Mucosa of stomach (tissue), 1 donor: Measurements from ENCODE around the gene CASD1.

Experiments
- H3K27me3 ChIP-seq: one replicate; pipeline ENCODE4 v1.7.0; 2013; ENCODE audit warnings: mild to moderate bottlenecking, low read length; ENCODE audit not compliant: control insufficient read depth, insufficient read depth
- H3K36me3 ChIP-seq: one replicate; pipeline ENCODE4 v1.7.0; 2013; ENCODE audit warnings: low read length; ENCODE audit not compliant: control insufficient read depth, insufficient read depth
- H3K4me1 ChIP-seq: one replicate; pipeline ENCODE4 v1.7.0; 2013; ENCODE audit warnings: mild to moderate bottlenecking, low read length; ENCODE audit not compliant: control insufficient read depth, insufficient read depth
- H3K4me3 ChIP-seq: one replicate; pipeline ENCODE4 v1.7.0; 2013; ENCODE audit warnings: low read length
- H3K9ac ChIP-seq: one replicate; pipeline ENCODE4 v1.7.0; 2013; ENCODE audit warnings: mild to moderate bottlenecking, low read length, moderate library complexity
- H3K9me3 ChIP-seq: one replicate; pipeline ENCODE4 v1.7.0; 2013; ENCODE audit warnings: mild to moderate bottlenecking, low read length, moderate library complexity; ENCODE audit not compliant: control insufficient read depth
- donor health status: Pancreatic carcinoma.

The CASD1 gene

DNA sequence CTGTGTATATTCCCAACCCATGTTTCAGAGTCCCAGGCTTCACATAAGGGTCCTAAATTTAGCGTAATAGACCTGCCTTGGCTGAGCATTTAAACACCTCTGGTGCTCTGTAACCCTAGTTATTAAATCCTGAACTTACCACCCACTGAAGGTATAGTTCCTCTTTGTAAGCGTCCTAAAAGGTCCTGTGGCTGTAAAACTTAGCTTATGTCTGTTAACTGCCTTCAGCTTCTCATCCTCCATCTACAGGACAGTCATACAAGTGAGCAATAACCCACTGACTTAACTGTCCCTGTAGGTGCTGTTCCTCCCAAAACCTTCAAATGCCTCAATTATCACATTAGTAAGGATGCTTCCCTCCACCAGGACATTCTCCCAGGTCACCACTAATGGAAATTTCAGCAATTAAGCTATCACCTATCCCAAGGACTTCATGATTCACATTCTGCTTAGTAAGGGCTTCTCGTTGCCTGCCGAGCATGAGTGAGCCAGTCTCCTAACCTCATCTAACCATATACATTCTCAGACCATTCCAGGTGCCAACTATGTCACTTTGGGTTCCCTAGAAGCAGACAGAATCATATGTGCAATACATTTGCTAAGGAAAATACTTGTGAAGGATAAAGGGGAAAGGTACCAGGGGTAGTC lies 55.8 kb downstream of the CASD1 start:
- Histone ChIP-seq H3K27me3 (no peaks in the 10 kb centered on the region), H3K36me3 (no peaks in the 10 kb centered on the region), H3K4me3 (no peak overlapping the region), H3K9me3 (no peaks in the 10 kb centered on the region), H3K9ac (no peak overlapping the region), H3K4me1 (no peaks in the 10 kb centered on the region)

DNA sequence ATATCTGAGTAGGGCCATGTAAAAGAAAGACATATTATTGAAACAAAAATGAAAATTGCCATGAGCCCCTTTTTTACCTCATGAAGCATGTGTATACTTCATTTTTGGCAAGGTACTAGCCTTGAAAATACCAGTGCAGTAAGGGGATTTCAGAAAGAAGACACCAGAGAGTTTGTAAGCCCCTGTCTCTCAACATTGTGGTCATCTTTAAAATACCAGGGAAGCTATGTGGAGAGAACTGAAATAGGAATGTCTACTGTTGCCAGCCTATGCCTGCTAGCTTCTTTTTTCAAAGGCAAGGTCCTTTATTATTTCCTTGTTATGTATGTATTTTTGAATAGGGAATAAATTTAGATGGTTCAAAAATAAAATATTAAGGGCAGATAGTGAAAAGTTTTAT lies 57.8 kb downstream of the CASD1 start:
- H3K9ac ChIP-seq: no peak overlapping the region
- no peak overlapping the region for H3K4me3 ChIP-seq
- H3K27me3 ChIP-seq: no peaks in the 10 kb centered on the region
- no peaks in the 10 kb centered on the region for H3K4me1 ChIP-seq
- no peaks in the 10 kb centered on the region for H3K36me3 ChIP-seq
- no peaks in the 10 kb centered on the region for H3K9me3 ChIP-seq

- no peak overlapping the region for H3K4me3 ChIP-seq
- H3K27me3 ChIP-seq: no peaks in the 10 kb centered on the region
- H3K9me3 ChIP-seq: no peaks in the 10 kb centered on the region
- no peak overlapping the region for H3K9ac ChIP-seq
- no peaks in the 10 kb centered on the region for H3K4me1 ChIP-seq
- no peaks in the 10 kb centered on the region for H3K36me3 ChIP-seq
Measured at GRCh38 chr7:94571816-94572215, 62.2 kb downstream of the CASD1 start.

DNA sequence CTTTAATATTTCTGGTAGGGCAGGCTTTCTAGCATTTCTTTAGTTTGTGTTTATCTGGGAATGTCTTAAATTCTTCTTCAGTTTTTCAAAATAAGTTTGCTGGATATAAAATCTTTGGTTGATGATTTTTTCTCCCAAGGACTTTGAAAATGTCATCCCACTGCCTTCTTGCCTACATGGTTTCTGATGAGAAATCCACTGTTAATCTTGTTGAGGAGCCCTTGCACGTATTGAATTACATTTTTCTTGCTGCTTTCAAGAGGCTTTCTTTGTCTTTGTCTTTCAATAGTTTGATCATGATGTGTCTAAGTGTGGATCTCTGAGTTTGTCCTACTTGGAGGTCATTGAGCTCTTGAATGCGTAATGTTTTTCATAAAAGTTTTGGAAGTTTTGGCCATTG lies 66.0 kb downstream of the CASD1 start:
- Histone ChIP-seq H3K36me3 (no peaks in the 10 kb centered on the region), H3K4me1 (no peaks in the 10 kb centered on the region), H3K27me3 (no peaks in the 10 kb centered on the region), H3K9ac (no peak overlapping the region), H3K4me3 (no peak overlapping the region), H3K9me3 (no peaks in the 10 kb centered on the region)

GRCh38 chr7:94576316-94576715 lies 66.7 kb downstream of the CASD1 start:
- Histone ChIP-seq H3K4me3 (no peak overlapping the region), H3K9me3 (no peaks in the 10 kb centered on the region), H3K36me3 (no peaks in the 10 kb centered on the region), H3K4me1 (no peaks in the 10 kb centered on the region), H3K27me3 (no peaks in the 10 kb centered on the region), H3K9ac (no peak overlapping the region)

- no peaks in the 10 kb centered on the region for H3K4me1 ChIP-seq
- H3K36me3 ChIP-seq: no peaks in the 10 kb centered on the region
- H3K4me3 ChIP-seq: no peak overlapping the region
- H3K9ac ChIP-seq: no peak overlapping the region
- no peaks in the 10 kb centered on the region for H3K27me3 ChIP-seq
- H3K9me3 ChIP-seq: no peaks in the 10 kb centered on the region
Measured at GRCh38 chr7:94577357-94577756, 67.7 kb downstream of the CASD1 start.

- Histone ChIP-seq H3K9me3 (no peaks in the 10 kb centered on the region), H3K9ac (no peak overlapping the region), H3K27me3 (no peaks in the 10 kb centered on the region), H3K36me3 (no peaks in the 10 kb centered on the region), H3K4me3 (no peak overlapping the region), H3K4me1 (no peaks in the 10 kb centered on the region)
Measured at GRCh38 chr7:94578614-94579013, 69.0 kb downstream of the CASD1 start.

DNA sequence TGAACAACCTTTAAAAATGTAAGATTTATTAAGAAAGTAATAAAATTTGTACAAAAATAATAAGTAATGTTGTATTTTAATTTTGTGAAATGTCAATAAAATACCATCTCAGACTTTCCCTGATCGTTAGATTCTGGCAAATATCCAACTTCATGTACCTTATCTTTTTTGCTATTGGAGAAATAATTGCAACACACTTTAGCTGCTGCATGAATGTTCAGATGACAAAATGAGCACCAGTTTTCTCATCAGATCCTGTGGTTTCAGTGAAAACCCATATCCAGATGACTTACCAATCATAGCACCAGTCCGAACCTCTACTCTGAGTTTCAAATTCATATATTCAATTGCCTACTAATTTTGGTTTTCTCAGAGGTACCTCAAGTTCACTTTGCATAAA lies 69.9 kb downstream of the CASD1 start:
- Histone ChIP-seq H3K27me3 (no peaks in the 10 kb centered on the region), H3K9ac (no peak overlapping the region), H3K9me3 (no peaks in the 10 kb centered on the region), H3K36me3 (no peaks in the 10 kb centered on the region), H3K4me3 (no peak overlapping the region), H3K4me1 (no peaks in the 10 kb centered on the region)

DNA sequence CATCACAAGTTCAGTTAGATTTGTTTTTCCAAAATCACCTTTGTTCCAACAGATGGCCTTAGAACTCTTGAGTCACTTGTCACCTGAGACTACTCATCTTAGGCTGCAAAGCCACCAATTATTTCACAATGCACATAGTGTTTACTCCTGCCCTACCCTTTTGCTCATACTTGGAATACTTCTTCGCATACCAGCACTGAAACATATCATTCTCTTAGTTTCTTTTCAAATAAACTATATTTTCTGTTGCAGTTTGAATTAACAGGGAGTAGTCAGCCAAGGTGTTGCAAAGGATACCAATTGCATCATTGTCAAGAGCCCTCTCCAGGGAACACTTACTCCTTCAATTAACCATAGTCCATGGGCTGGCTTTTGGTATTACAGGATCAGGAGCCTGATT lies 71.0 kb downstream of the CASD1 start:
- Histone ChIP-seq H3K9ac (no peak overlapping the region), H3K9me3 (no peaks in the 10 kb centered on the region), H3K27me3 (no peaks in the 10 kb centered on the region), H3K4me3 (no peak overlapping the region), H3K36me3 (no peaks in the 10 kb centered on the region), H3K4me1 (no peaks in the 10 kb centered on the region)

GRCh38 chr7:94584113-94584512 lies 74.5 kb downstream of the CASD1 start:
- Histone ChIP-seq H3K27me3 (no peaks in the 10 kb centered on the region), H3K9me3 (no peaks in the 10 kb centered on the region), H3K4me3 (no peak overlapping the region), H3K9ac (no peak overlapping the region), H3K4me1 (no peaks in the 10 kb centered on the region), H3K36me3 (no peaks in the 10 kb centered on the region)

GRCh38 chr7:94588075-94588474 lies 78.5 kb downstream of the CASD1 start:
- H3K36me3 ChIP-seq: no peaks in the 10 kb centered on the region
- no peak overlapping the region for H3K4me3 ChIP-seq
- no peak overlapping the region for H3K9ac ChIP-seq
- peaks cover 5% of the 10 kb centered on the region for H3K4me1 ChIP-seq
- no peaks in the 10 kb centered on the region for H3K9me3 ChIP-seq
- no peaks in the 10 kb centered on the region for H3K27me3 ChIP-seq

GRCh38 chr7:94590526-94591162 lies 81.0 kb downstream of the CASD1 start:
- Histone ChIP-seq H3K4me1 (peaks cover 5% of the 10 kb centered on the region), H3K4me3 (no peak overlapping the region), H3K9ac (no peak overlapping the region), H3K9me3 (no peaks in the 10 kb centered on the region), H3K36me3 (no peaks in the 10 kb centered on the region), H3K27me3 (no peaks in the 10 kb centered on the region)

DNA sequence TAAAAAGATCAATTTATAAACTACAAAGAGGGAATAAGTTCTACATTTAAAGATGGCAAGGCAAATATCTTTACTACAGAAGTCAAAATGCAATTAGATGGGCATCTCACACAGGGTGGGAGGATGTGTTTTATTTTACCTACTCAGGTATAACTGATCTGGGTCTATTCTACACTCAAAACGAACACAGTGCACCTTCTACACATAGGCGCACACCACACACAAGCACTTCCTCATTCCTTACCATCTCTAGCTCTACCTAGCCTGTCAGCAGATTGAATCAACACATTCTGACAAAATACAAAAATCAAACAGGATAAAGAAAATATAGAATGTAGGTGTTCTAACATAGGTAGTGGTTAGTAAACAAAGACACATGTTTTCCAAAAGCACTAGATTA lies 81.6 kb downstream of the CASD1 start:
- H3K27me3 ChIP-seq: peaks cover 1% of the 10 kb centered on the region
- H3K36me3 ChIP-seq: no peaks in the 10 kb centered on the region
- no peak overlapping the region for H3K9ac ChIP-seq
- H3K4me1 ChIP-seq: peaks cover 5% of the 10 kb centered on the region
- H3K4me3 ChIP-seq: no peak overlapping the region
- no peaks in the 10 kb centered on the region for H3K9me3 ChIP-seq
